Nephron progenitor cell (in vitro differentiated cells): Measurements from ENCODE around the gene MAP4.
"Not testable (repeated sequence)": the region's sequence is repeated elsewhere in the genome, so short reads cannot be mapped to it uniquely, and the experiment has no call there.

Experiments used
- DNase-seq: peaks from one replicate; pipeline ENCODE4 v3.0.0; 2021
- H3K27ac Mint-ChIP-seq: 2 replicates; pipeline ENCODE4 v1.8.0; 2021; ENCODE audit warnings: mild to moderate bottlenecking, moderate library complexity, mixed read lengths
- H3K27me3 Mint-ChIP-seq: 2 replicates; pipeline ENCODE4 v1.8.0; 2021; ENCODE audit warnings: mild to moderate bottlenecking, low read depth, mixed read lengths; ENCODE audit not compliant: poor library complexity
- H3K36me3 Mint-ChIP-seq: 2 replicates; pipeline ENCODE4 v1.8.0; 2021; ENCODE audit warnings: low read depth, mixed read lengths
- H3K4me1 Mint-ChIP-seq: 2 replicates; pipeline ENCODE4 v1.8.0; 2021; ENCODE audit warnings: mixed read lengths
- H3K4me3 Mint-ChIP-seq: 2 replicates; pipeline ENCODE4 v1.8.0; 2021; ENCODE audit warnings: mild to moderate bottlenecking, moderate library complexity, mixed read lengths
- H3K9me3 Mint-ChIP-seq: 2 replicates; pipeline ENCODE4 v1.8.0; 2021; ENCODE audit warnings: mild to moderate bottlenecking, moderate library complexity, mixed read lengths
- CTCF ChIP-seq: fragments of 200-600 bp; sonication (generic); IDR thresholded peaks from 2 replicates; pipeline ENCODE4 v1.5.0; 2021; ENCODE audit warnings: antibody characterized with exemption

The MAP4 gene

GRCh38 chr3:47890828-47891612 is 125.2 kb downstream of the MAP4 start:
- no peak for DNase-seq
- H3K4me1 Mint-ChIP-seq, result peaks cover 75% of the 10 kb centered on the region
- no peak for TF ChIP-seq CTCF
- H3K27me3 Mint-ChIP-seq, result no peaks in the 10 kb centered on the region
- H3K36me3 Mint-ChIP-seq, result peaks cover 46% of the 10 kb centered on the region
- H3K9me3 Mint-ChIP-seq, result peaks cover 18% of the 10 kb centered on the region
- peak overlapping the region; percentile 67 for H3K4me3 Mint-ChIP-seq
- H3K27ac Mint-ChIP-seq, result peak overlapping the region; percentile 98

GRCh38 chr3:47890126-47890827 is 125.9 kb downstream of the MAP4 start:
- DNase-seq, result peak; percentile 36
- H3K4me3 Mint-ChIP-seq, result peak overlapping the region; percentile 67
- H3K4me1 Mint-ChIP-seq, result peaks cover 77% of the 10 kb centered on the region
- H3K27me3 Mint-ChIP-seq, result no peaks in the 10 kb centered on the region
- no peak for TF ChIP-seq CTCF
- H3K27ac Mint-ChIP-seq, result peak overlapping the region; percentile 98
- H3K9me3 Mint-ChIP-seq, result peaks cover 21% of the 10 kb centered on the region
- peaks cover 46% of the 10 kb centered on the region for H3K36me3 Mint-ChIP-seq

- Mint-ChIP-seq H3K4me3 (peak overlapping the region; percentile 54), H3K27me3 (no peaks in the 10 kb centered on the region), H3K36me3 (peaks cover 52% of the 10 kb centered on the region), H3K4me1 (peaks cover 77% of the 10 kb centered on the region), H3K27ac (peak overlapping the region; percentile 98), H3K9me3 (peaks cover 25% of the 10 kb centered on the region)
- no peak for DNase-seq
- TF ChIP-seq CTCF, result no peak
Observed at GRCh38 chr3:47888986-47889757, 127.0 kb downstream of the MAP4 start.

- H3K4me3 Mint-ChIP-seq, result peak overlapping the region; percentile 9
- H3K27me3 Mint-ChIP-seq, DNase-seq: not testable (repeated sequence)
- H3K4me1 Mint-ChIP-seq, result peaks cover 65% of the 10 kb centered on the region
- peaks cover 25% of the 10 kb centered on the region for H3K9me3 Mint-ChIP-seq
- H3K36me3 Mint-ChIP-seq, result peaks cover 62% of the 10 kb centered on the region
- peak overlapping the region; percentile 98 for H3K27ac Mint-ChIP-seq
Observed at GRCh38 chr3:47887991-47888390, 128.2 kb downstream of the MAP4 start.

GRCh38 chr3:47885168-47885567 is 131.0 kb downstream of the MAP4 start:
- Mint-ChIP-seq H3K4me3 (no peak overlapping the region), H3K9me3 (peaks cover 25% of the 10 kb centered on the region), H3K27ac (peak overlapping the region; percentile 70), H3K36me3 (peaks cover 80% of the 10 kb centered on the region), H3K4me1 (peaks cover 37% of the 10 kb centered on the region), H3K27me3 (no peaks in the 10 kb centered on the region)
- no peak for TF ChIP-seq CTCF
- no peak for DNase-seq

- no peak for TF ChIP-seq CTCF
- Mint-ChIP-seq H3K4me3 (no peak overlapping the region), H3K9me3 (peaks cover 25% of the 10 kb centered on the region)
Observed at GRCh38 chr3:47884603-47885002, 131.6 kb downstream of the MAP4 start.

More at GRCh38 chr3:47884603-47885002, 131.6 kb downstream of the MAP4 start:
- Mint-ChIP-seq H3K27me3 (no peaks in the 10 kb centered on the region), H3K36me3 (peaks cover 79% of the 10 kb centered on the region), H3K27ac (peak overlapping the region; percentile 70), H3K4me1 (peaks cover 31% of the 10 kb centered on the region)
- DNase-seq, result no peak
